NCI-H1105 treated with DMSO at 0.1 percent for 48 hours (cell line): Measurements from ENCODE around the gene DIO1.

Source experiments
- DNase-seq: peaks from one replicate; lab custom pipeline; 2025; lab: John Stamatoyannopoulos, UW

DIO1 gene

GRCh38 chr1:53942127-53942957 lies 48.4 kb downstream of the DIO1 start:
- DNase-seq = no peak

- no peak for DNase-seq
These were observed 49.1 kb downstream of the DIO1 start for GRCh38 chr1:53943090-53943489.

- DNase-seq = no peak
These were observed 49.6 kb downstream of the DIO1 start for GRCh38 chr1:53943490-53944043.

- no peak for DNase-seq
These were observed 50.6 kb downstream of the DIO1 start for GRCh38 chr1:53944469-53945182.

- DNase-seq = no peak
These were observed 51.1 kb downstream of the DIO1 start for GRCh38 chr1:53945183-53945432.

- DNase-seq = peak; percentile 98
These were observed 51.7 kb downstream of the DIO1 start, which contains the start of gene IFT25 for GRCh38 chr1:53945433-53946251. Gene IFT25, minus strand, starts transcription at chr1:53945699. Its CDS starts 5,617 bp downstream, at chr1:53940082.

- DNase-seq = no peak
These were observed 52.5 kb downstream of the DIO1 start, which contains the start of gene LRRC42 for GRCh38 chr1:53946252-53947171. Gene LRRC42, plus strand, starts transcription at chr1:53946350. Its CDS starts 5,650 bp downstream, at chr1:53952000.

- DNase-seq = peak; percentile 16
These were observed 53.4 kb downstream of the DIO1 start for GRCh38 chr1:53947172-53947907.

GRCh38 chr1:53948291-53948690 lies 54.3 kb downstream of the DIO1 start:
- DNase-seq = no peak

- peak; percentile 97 for DNase-seq
These were observed 55.3 kb downstream of the DIO1 start for GRCh38 chr1:53949023-53949990.

GRCh38 chr1:53951697-53952096 lies 57.7 kb downstream of the DIO1 start:
- no peak for DNase-seq

- DNase-seq = no peak
These were observed 60.1 kb downstream of the DIO1 start for GRCh38 chr1:53954128-53954527.

GRCh38 chr1:53956308-53957168 lies 62.6 kb downstream of the DIO1 start:
- peak; percentile 98 for DNase-seq

GRCh38 chr1:53957194-53957818 lies 63.3 kb downstream of the DIO1 start:
- no peak for DNase-seq

- DNase-seq = peak; percentile 33
These were observed 65.8 kb downstream of the DIO1 start for GRCh38 chr1:53959664-53960250.
